Activated naive CD4-positive, alpha-beta T cell treated with anti-CD3 and anti-CD28 coated beads, Interleukin-2, amount 10 ng/mL, durations not matched to agents 7 days and 5 days (primary cell): ENCODE data around the gene C2.
"Not testable (repeated sequence)": the region's sequence is repeated elsewhere in the genome, so short reads cannot be mapped to it uniquely, and the experiment has no call there.

Source experiments
- CTCF ChIA-PET: fragments of 350-600 bp; sonication (Branson Sonifier 250); formaldehyde crosslinking; loops from one replicate; lab custom pipeline; 2021; ENCODE audit warnings: antibody characterized with exemption; lab: Charles Lee
- DNase-seq: peaks from one replicate; pipeline ENCODE4 v3.0.0-alpha.2; 2020
- H3K27ac Mint-ChIP-seq: one replicate; pipeline ENCODE4 v1.8.0; 2021; ENCODE audit warnings: mild to moderate bottlenecking, moderate library complexity, mixed read lengths
- H3K27me3 Mint-ChIP-seq: one replicate; pipeline ENCODE4 v1.8.0; 2021; ENCODE audit warnings: mild to moderate bottlenecking, mixed read lengths
- H3K36me3 Mint-ChIP-seq: one replicate; pipeline ENCODE4 v1.8.0; 2021; ENCODE audit warnings: mixed read lengths
- H3K4me1 Mint-ChIP-seq: one replicate; pipeline ENCODE4 v1.8.0; 2021; ENCODE audit warnings: mixed read lengths
- H3K4me3 Mint-ChIP-seq: one replicate; pipeline ENCODE4 v1.8.0; 2021; ENCODE audit warnings: mild to moderate bottlenecking, moderate library complexity, mixed read lengths
- H3K9me3 Mint-ChIP-seq: one replicate; pipeline ENCODE4 v1.8.0; 2021; ENCODE audit warnings: mixed read lengths

C2 gene

GRCh38 chr6:31966997-31967925, 39.7 kb downstream of the C2 start:
- peaks cover 26% of the 10 kb centered on the region for H3K4me1 Mint-ChIP-seq
- H3K27ac Mint-ChIP-seq, result no peak overlapping the region
- CTCF ChIA-PET, result no interaction called here
- H3K36me3 Mint-ChIP-seq, result peaks cover 65% of the 10 kb centered on the region
- H3K4me3 Mint-ChIP-seq, result no peak overlapping the region
- peaks cover 7% of the 10 kb centered on the region for H3K27me3 Mint-ChIP-seq
- no peak for DNase-seq
- no peaks in the 10 kb centered on the region for H3K9me3 Mint-ChIP-seq

- no peak overlapping the region for H3K4me3 Mint-ChIP-seq
- CTCF ChIA-PET, result no interaction called here
- H3K36me3 Mint-ChIP-seq, result peaks cover 64% of the 10 kb centered on the region
- H3K9me3 Mint-ChIP-seq, result no peaks in the 10 kb centered on the region
- H3K27me3 Mint-ChIP-seq, result peaks cover 8% of the 10 kb centered on the region
- peaks cover 33% of the 10 kb centered on the region for H3K4me1 Mint-ChIP-seq
- no peak for DNase-seq
- no peak overlapping the region for H3K27ac Mint-ChIP-seq
These were observed 40.4 kb downstream of the C2 start for GRCh38 chr6:31967926-31968320.

GRCh38 chr6:31968326-31968725, 40.8 kb downstream of the C2 start:
- Mint-ChIP-seq H3K36me3 (peaks cover 64% of the 10 kb centered on the region), H3K4me1 (peaks cover 37% of the 10 kb centered on the region)
- DNase-seq, result no peak

GRCh38 chr6:31968791-31969711, 41.5 kb downstream of the C2 start:
- DNase-seq, result no peak
- H3K9me3 Mint-ChIP-seq, result no peaks in the 10 kb centered on the region
- H3K4me3 Mint-ChIP-seq, result no peak overlapping the region
- peaks cover 8% of the 10 kb centered on the region for H3K27me3 Mint-ChIP-seq
- H3K4me1 Mint-ChIP-seq, result peaks cover 43% of the 10 kb centered on the region
- CTCF ChIA-PET, result interaction anchor here (1.4 to 1.5 kb wide), 2 partner anchors 10 to 17 kb away, joined by 3 to 6 read pairs; partner anchors contain the start of gene SKIC2
- peak overlapping the region; percentile 99 for H3K27ac Mint-ChIP-seq
- peaks cover 60% of the 10 kb centered on the region for H3K36me3 Mint-ChIP-seq

More at GRCh38 chr6:31968326-31968725, 40.8 kb downstream of the C2 start:
- CTCF ChIA-PET, result interaction anchor here (1.5 kb wide), 1 partner anchor 16 kb away, joined by 6 read pairs; no protein-coding TSS in a partner anchor
- H3K27me3 Mint-ChIP-seq, result peaks cover 8% of the 10 kb centered on the region
- H3K27ac Mint-ChIP-seq, result no peak overlapping the region
- H3K4me3 Mint-ChIP-seq, result no peak overlapping the region
- H3K9me3 Mint-ChIP-seq, result no peaks in the 10 kb centered on the region

- peaks cover 8% of the 10 kb centered on the region for H3K27me3 Mint-ChIP-seq
- no peak for DNase-seq
- peaks cover 54% of the 10 kb centered on the region for H3K36me3 Mint-ChIP-seq
- peak overlapping the region; percentile 99 for H3K27ac Mint-ChIP-seq
- CTCF ChIA-PET, result interaction anchor here (1.4 to 1.5 kb wide), 2 partner anchors 11 to 18 kb away, joined by 3 to 6 read pairs; partner anchors contain the start of gene SKIC2
- peak overlapping the region; percentile 97 for H3K4me3 Mint-ChIP-seq
- no peaks in the 10 kb centered on the region for H3K9me3 Mint-ChIP-seq
- peaks cover 48% of the 10 kb centered on the region for H3K4me1 Mint-ChIP-seq
These were observed 42.4 kb downstream of the C2 start for GRCh38 chr6:31969712-31970603.

- Mint-ChIP-seq H3K27ac (peak overlapping the region; percentile 99), H3K9me3 (no peaks in the 10 kb centered on the region), H3K4me1 (peaks cover 48% of the 10 kb centered on the region), H3K4me3 (peak overlapping the region; percentile 97), H3K27me3 (peaks cover 8% of the 10 kb centered on the region), H3K36me3 (peaks cover 50% of the 10 kb centered on the region)
- CTCF ChIA-PET, result interaction anchor here (0.5 to 1.3 kb wide), 3 partner anchors 12 to 316 kb away, joined by 3 to 6 read pairs (median 4); partner anchors contain the start of genes NELFE and SKIC2
- no peak for DNase-seq
These were observed 43.2 kb downstream of the C2 start for GRCh38 chr6:31970604-31971271.

- Mint-ChIP-seq H3K36me3 (peaks cover 45% of the 10 kb centered on the region), H3K27ac (peak overlapping the region; percentile 99), H3K9me3 (no peaks in the 10 kb centered on the region), H3K27me3 (peaks cover 8% of the 10 kb centered on the region), H3K4me1 (peaks cover 48% of the 10 kb centered on the region), H3K4me3 (peak overlapping the region; percentile 97)
- DNase-seq, result peak; percentile 26
- CTCF ChIA-PET, result interaction anchor here (0.5 to 1.3 kb wide), 4 partner anchors 12 to 317 kb away, joined by 3 to 6 read pairs (median 4); partner anchors contain the start of genes EHMT2, NELFE and SKIC2
These were observed 43.9 kb downstream of the C2 start for GRCh38 chr6:31971279-31971992.

GRCh38 chr6:31971993-31972708, 44.6 kb downstream of the C2 start, which contains the start of gene DXO:
DXO (minus strand) TSS chr6:31972138; CDS start chr6:31971675, 463 bp downstream.
- H3K4me1 Mint-ChIP-seq, result peaks cover 48% of the 10 kb centered on the region
- no peaks in the 10 kb centered on the region for H3K9me3 Mint-ChIP-seq
- peaks cover 8% of the 10 kb centered on the region for H3K27me3 Mint-ChIP-seq
- DNase-seq, result peak; percentile 97
- peaks cover 37% of the 10 kb centered on the region for H3K36me3 Mint-ChIP-seq
- CTCF ChIA-PET, result interaction anchor here (1.0 to 1.3 kb wide), 3 partner anchors 13 to 75 kb away, joined by 3 to 6 read pairs (median 4); partner anchors contain the start of genes EHMT2, NELFE and SKIC2
- H3K27ac Mint-ChIP-seq, result peak within 1 kb of the TSS; percentile 99
- H3K4me3 Mint-ChIP-seq, result peak within 1 kb of the TSS; percentile 97

GRCh38 chr6:31972709-31973350, 45.3 kb downstream of the C2 start:
- Mint-ChIP-seq H3K4me1 (peaks cover 50% of the 10 kb centered on the region), H3K36me3 (peaks cover 31% of the 10 kb centered on the region), H3K27me3 (peaks cover 8% of the 10 kb centered on the region)

GRCh38 chr6:31976065-31976464, 48.5 kb downstream of the C2 start:
- CTCF ChIA-PET, H3K27ac Mint-ChIP-seq, H3K9me3 Mint-ChIP-seq, H3K4me3 Mint-ChIP-seq, DNase-seq, H3K27me3 Mint-ChIP-seq: not testable (repeated sequence)
- Mint-ChIP-seq H3K4me1 (peaks cover 49% of the 10 kb centered on the region), H3K36me3 (peaks cover 15% of the 10 kb centered on the region)

More at GRCh38 chr6:31972709-31973350, 45.3 kb downstream of the C2 start:
- CTCF ChIA-PET, result interaction anchor here (0.9 to 1.0 kb wide), 2 partner anchors 21 to 75 kb away, joined by 3 read pairs; partner anchors contain the start of gene EHMT2
- Mint-ChIP-seq H3K27ac (peak overlapping the region; percentile 99), H3K4me3 (peak overlapping the region; percentile 97), H3K9me3 (no peaks in the 10 kb centered on the region)
- no peak for DNase-seq

- CTCF ChIA-PET, result no interaction called here
- H3K9me3 Mint-ChIP-seq, result no peaks in the 10 kb centered on the region
- peaks cover 10% of the 10 kb centered on the region for H3K36me3 Mint-ChIP-seq
- DNase-seq, result no peak
- peaks cover 34% of the 10 kb centered on the region for H3K4me1 Mint-ChIP-seq
- H3K27me3 Mint-ChIP-seq, result no peaks in the 10 kb centered on the region
- no peak overlapping the region for H3K4me3 Mint-ChIP-seq
- no peak overlapping the region for H3K27ac Mint-ChIP-seq
These were observed 50.4 kb downstream of the C2 start for GRCh38 chr6:31977816-31978431.
